NCI-H1436 (cell line): Measurements from ENCODE around the gene SLC22A5.
A peak's percentile ranks its signal among the peaks of the same experiment; 100 is the strongest.
"Not testable (repeated sequence)": the region's sequence is repeated elsewhere in the genome, so short reads cannot be mapped to it uniquely, and the experiment has no call there.

Experiments used
- DNase-seq: peaks from one replicate; lab custom pipeline; 2025; lab: John Stamatoyannopoulos, UW

Gene SLC22A5

DNA sequence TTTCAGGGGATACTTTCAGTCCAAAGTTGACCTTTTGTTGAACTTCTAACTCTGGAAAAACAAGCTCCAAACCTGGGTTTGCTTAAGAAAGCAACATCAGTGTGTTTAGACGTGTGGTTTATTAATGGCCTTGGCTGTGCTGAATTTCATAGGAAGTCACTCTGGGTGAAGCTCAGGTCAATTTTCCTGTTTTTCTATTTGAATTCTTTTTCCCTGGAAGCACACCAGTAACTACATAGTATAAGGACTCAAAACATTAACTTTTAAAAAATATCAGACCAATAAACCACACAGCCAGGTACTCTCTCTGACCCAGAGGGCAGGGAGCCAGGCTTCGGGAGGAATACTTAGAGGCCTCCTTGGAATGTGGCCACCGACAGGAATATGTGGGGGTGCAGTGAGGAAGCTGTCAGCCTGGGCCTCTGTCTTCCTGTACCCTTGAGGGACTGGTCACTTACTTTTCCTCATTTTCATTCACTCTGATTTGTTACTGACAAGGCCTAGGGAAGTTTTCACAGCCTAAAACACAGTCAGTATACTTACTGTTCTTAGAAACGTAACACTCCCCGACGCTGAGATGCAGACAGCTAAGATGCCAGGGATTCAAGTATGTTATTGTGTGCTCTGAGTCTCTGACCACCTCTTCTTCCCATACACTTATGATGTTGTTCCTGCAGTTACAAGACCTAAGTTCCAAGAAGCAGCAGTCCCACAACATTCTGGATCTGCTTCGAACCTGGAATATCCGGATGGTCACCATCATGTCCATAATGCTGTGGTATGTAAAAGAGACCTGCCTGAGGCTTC, 18.9 kb downstream of the SLC22A5 start:
- DNase-seq: no peak

DNA sequence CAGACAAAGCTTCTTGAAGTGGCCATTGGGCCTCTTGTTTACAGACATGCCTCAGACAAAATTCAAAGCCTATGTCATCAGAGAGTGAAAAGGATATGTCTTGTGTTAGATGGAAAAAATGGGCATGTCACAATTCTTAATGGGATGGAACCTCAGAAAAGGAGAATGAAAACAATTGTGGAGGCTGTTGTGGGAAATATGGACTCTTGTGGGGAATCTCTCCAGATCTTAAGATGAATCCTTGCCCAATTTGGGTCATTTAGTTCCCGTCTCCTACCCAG, 19.5 kb downstream of the SLC22A5 start:
- DNase-seq: no peak

DNA sequence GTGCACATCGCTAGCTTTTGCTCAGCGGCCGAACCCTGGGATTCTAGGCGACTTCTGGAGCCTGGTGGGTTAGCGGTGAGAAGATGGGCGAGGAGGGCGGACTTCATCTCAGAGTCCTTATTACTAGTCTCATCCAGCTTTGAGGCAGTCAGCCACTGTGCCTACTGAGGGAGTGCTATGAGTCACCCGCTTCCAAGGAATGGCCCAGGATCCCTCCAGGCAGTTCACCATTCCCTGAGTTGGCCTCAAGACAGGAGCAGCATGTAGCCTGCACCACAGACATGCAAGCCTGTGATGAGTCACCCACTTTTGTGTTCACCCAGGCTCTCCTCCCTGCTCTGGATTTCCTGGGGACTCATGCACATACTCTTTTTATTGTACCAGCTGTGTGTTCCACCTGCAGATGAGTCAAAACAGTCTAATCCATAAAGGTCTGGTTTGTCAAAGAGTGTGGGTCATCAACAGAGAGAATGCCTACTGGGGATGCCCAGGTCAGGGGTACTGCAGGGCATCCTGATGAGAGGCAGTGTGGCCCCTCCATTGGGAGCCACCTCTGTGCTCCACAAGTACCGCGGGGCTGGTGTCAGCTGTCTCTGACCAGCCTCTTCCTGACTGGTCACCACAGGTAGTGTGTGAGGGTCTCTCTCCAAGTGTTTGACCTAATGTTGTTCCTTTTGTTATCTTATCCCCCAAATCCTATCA, 20.2 kb downstream of the SLC22A5 start:
- no peak for DNase-seq

DNA sequence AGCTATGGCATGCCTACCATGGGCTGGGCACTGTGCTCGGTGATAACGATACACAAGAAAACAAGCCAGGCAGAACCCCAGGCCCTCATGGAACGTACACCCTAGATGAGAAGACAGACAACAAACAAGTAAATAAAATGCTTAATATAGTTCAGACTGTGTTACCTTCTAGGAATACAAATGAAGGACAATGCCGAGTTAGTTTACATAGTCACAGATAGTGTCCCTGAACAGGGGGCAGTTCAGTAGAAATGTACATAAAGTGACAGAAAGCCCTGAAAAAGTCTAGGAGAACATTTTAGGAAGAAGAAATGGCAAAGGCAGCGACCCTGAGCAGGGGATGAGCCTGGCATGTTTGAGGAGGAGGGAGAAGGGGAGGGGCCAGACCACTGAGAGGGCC, 21.7 kb downstream of the SLC22A5 start:
- DNase-seq: no peak

DNA sequence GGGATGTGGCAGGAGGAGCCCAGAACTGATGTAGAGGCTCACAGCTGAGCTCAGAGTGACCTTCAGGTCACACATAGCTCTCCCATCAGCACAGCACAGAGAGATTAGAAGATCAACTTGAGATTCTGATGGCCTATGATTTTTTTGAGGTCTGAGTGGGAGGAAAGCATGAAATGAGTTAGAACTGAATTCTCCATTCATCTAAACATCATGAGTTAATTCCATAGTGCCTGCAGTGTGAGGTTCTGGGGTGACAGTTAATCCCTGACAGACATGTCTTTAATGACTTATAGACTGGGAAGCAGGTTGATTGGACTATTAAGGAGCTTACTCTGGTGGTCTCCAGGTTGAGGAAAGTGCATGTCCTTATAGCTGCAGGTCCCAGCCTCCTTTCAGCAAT, 22.4 kb downstream of the SLC22A5 start:
- DNase-seq: no peak

DNA sequence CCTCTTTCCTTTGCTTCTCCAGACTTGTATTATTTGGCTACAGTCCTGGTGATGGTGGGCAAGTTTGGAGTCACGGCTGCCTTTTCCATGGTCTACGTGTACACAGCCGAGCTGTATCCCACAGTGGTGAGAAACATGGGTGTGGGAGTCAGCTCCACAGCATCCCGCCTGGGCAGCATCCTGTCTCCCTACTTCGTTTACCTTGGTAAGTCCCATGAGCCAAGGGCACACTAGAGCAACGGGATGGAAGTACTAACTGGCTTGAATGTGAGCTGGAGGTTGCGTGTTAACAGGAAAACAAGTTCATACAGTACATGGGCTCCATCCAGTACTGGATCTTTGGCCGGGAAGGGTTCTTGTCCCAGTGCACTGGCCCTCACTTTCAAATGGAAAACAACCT, 22.9 kb downstream of the SLC22A5 start:
- DNase-seq: no peak

DNA sequence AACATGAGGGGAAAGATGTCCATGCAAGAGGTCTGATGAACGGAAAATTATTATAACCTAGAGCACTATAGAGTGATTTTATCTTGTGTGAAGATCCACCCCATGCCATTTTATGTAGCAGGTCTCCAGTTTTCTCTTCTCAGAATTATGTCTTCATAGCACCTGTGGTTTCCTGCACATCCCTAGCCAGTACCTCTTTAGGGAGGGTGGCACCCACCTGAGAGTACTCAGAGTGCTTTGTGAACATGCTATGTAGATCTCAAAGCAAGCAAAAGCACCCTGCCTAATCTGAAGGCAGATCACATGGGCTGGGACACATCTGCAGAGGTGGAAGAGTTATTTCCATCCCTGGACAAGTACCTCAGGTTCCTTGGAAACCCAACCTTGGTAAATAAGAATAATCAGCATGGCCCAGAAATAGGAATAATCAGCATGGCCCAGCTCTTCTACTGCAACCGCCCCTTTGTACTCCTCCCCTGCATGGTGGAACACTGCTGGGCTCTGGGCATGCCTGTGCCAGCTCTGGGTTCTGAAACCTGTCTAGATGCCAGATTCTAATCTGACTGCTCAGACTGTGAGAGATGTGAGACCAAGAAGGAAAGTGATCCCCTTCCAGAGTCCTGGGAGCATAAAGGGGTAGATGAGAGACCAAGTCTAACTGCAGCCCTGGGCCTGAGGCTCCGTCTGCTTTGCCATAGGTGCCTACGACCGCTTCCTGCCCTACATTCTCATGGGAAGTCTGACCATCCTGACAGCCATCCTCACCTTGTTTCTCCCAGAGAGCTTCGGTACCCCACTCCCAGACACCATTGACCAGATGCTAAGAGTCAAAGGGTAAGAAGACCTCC, 23.7 kb downstream of the SLC22A5 start:
- DNase-seq: no peak

DNA sequence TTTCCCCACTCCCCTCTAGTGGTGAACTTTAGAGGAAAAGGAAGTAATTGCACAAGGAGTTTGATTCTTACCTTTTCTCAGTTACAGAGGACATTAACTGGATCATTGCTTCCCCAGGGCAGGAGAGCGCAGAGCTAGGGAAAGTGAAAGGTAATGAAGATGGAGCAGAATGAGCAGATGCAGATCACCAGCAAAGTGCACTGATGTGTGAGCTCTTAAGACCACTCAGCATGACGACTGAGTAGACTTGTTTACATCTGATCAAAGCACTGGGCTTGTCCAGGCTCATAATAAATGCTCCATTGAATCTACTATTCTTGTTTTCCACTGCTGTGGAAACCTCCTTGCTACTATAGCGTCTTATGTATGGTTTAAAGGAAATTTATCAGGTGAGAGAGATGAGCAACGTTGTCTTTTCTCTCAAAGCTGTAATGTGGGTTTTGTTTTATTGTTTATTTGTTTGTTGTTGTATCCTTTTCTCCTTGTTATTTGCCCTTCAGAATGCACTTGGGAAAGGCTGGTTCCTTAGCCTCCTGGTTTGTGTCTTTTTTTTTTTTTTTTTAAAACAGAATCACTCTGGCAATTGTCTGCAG, 25.3 kb downstream of the SLC22A5 start:
- peak; percentile 63 for DNase-seq

DNA sequence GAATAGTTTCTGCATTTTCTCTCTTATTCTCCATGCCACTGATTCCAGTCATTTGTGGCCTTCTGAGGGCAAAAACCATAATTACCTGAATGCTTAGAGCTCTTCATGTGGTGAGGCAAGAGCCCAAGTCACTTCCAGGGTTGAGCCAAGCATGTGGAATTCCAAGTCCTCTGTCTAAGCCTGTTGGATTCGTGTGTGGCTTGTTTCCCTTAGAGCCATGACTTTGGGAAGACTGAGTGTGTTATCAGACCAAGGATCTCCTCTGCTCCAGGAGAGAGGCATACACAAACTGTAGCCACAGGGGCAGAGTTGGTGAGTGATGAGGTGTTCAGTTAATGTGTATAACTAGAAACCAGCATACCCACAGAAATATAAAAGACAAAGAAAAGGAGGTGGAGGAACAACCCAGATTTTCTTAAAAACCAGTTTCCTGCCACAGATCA, 27.1 kb downstream of the SLC22A5 start:
- no peak for DNase-seq

DNA sequence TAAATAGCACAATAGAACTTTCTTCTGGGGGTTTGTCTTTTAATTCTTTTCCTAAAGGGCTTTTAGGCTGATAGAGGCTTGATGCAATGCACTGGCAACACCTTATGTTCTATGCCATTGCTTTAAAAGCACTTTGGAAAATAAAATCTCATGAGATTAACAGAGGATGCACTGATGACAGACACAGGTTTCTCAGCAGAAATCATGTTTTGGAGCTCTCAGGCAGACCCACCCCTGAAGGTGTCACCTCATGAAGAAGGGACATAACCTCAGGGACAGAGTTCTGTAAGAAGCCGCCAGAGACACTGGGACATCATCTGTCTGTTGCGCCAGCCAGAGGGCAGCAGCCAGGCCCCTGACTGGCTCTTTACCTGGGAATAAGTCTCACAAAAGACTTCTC, 27.7 kb downstream of the SLC22A5 start:
- no peak for DNase-seq

DNA sequence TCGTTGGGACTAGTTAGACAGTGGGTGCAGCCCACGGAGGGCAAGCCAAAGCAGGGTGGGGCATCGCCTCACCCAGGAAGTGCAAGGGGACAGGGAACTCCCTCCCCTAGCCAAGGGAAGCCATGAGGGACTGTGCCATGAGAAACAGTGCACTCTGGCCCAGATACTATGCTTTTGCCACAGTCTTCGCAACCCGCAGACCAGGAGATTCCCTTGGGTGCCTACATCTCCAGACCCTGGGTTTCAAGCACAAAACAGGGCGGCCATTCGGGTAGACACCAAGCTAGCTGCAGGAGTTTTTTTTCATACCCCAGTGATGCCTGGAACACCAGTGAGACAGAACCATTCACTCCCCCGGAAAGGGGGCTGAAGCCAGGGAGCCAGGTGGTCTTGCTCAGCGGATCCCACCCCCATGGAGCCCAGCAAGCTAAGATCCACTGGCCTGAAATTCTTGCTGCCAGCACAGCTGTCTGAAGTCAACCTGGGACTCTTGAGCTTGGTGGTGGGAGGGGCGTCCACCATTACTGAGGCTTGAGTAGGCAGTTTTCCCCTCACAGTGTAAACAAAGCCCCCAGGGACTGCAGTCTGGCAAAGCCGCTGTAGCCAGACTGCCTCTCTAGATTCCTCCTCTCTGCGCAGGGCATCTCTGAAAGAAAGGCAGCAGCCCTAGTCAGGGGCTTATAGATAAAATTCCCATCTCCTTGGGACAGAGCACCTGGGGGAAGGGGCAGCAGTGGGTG, 28.6 kb downstream of the SLC22A5 start:
- peak; percentile 63 for DNase-seq

DNA sequence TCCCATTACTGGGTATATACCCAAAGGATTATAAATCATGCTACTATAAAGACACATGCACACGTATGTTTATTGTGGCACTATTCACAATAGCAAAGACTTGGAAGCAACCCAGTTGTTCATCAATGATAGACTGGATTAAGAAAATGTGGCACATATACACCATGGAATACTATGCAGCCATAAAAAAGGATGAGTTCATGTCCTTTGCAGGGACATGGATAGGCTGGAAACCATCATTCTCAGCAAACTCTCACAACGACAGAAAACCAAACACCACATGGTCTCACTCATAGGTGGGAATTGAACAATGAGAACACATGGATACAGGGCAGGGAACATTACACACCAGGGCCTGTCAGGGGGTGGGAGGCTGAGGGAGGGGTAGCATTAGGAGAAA, 34.5 kb downstream of the SLC22A5 start:
- not testable (repeated sequence) for DNase-seq

DNA sequence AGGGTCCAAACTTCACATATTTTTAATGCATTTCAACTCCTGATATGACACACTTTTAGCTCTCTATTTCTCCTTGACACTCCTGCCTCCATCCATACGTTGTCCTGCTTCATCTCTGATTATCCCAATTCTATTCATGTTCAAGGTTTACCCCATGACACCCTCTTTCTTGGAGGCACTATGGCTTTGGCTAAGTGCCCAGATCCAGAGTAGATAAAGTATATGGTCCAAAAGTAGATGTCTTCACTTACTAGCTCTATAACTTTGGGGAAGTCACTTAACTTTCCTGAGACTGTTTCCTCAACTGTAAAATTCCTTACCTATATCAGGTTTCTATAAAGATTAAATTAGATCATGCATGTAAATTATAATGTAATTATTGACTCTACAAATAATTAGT, 36.1 kb downstream of the SLC22A5 start:
- no peak for DNase-seq

DNA sequence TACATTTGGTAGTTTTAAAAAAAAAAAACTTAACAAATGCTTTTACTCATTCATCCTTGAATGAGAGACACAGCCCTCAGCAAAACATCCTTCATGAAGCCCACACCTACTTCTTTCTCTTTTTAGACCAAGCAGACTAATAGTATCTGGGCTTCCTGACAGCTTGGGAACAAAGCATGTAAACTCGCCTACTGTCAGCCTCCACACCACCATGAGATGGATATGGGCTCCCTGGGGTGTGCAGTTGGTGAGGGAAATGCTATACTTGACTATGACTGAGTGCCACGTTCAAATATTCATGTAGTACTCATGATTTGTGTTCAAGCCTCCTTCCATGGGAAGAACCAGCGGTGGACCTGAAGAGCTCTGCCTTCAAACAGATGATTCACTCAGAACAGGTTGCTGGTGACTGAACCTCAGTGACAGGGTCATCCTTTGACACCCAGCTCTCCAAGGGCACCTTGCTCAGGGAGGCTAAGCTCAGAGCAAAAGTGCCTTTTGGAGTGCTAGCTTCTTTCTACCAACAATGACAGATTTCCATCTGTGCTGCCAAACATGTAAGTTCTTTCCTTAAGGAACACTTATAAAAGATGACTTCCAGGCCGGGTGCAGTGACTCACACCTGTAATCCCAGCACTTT, 36.8 kb downstream of the SLC22A5 start:
- DNase-seq: no peak

DNA sequence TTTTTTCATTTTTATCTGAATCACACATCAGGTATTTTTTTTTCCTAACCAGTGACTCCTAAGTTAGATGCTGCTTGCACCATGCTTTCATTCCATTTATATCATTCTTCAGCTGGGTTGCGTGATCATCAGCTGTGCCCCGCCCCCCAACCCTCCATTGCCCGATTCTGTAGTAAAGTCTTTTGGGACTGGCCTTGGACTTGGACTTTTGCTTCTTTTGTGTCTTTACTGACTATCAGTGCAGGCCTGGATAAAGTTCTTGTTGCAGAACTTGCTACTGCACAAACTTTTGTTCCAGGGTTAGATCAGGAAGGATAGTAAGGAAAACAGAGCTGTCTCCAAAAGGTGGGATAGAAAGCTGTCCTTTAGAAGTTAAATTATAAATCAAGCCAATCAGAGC, 38.5 kb downstream of the SLC22A5 start:
- DNase-seq: no peak

DNA sequence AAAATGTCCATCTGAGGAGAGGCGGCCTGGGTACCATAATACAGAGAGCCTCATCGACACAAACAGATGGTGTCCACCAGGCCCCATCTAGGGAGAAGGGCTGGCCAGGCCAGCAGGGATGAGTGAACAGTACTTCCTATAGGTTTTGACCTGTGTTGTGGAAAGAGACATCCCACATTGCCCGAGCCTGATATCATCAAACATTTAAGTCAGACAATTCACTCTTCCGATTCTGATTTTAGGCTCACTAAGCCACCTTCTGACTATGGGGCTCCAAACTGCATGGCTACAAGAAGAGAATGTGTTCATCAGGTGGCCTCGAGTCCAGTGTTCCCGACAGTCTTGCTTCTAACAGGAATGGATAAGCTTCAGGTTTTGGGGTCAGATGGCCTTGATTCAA, 38.9 kb downstream of the SLC22A5 start:
- DNase-seq: no peak

DNA sequence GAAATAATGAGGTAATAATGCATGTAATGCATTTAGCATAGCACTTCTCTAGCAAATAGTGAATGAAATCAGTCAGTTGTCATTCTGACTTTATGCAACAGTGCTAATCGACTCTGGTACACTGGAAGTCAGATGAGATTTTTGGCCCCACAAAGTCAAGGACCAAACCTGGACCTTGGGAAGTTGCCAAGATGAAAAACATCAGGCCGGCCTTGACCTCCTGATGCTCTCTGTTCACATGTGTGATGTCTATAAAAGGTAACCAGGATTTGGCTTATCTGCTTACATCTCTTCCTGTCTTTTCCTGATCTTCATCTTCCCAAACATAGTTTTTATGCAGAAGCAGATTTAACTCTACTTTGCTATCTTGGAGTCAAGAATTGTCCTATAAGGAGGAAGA, 39.5 kb downstream of the SLC22A5 start:
- no peak for DNase-seq

DNA sequence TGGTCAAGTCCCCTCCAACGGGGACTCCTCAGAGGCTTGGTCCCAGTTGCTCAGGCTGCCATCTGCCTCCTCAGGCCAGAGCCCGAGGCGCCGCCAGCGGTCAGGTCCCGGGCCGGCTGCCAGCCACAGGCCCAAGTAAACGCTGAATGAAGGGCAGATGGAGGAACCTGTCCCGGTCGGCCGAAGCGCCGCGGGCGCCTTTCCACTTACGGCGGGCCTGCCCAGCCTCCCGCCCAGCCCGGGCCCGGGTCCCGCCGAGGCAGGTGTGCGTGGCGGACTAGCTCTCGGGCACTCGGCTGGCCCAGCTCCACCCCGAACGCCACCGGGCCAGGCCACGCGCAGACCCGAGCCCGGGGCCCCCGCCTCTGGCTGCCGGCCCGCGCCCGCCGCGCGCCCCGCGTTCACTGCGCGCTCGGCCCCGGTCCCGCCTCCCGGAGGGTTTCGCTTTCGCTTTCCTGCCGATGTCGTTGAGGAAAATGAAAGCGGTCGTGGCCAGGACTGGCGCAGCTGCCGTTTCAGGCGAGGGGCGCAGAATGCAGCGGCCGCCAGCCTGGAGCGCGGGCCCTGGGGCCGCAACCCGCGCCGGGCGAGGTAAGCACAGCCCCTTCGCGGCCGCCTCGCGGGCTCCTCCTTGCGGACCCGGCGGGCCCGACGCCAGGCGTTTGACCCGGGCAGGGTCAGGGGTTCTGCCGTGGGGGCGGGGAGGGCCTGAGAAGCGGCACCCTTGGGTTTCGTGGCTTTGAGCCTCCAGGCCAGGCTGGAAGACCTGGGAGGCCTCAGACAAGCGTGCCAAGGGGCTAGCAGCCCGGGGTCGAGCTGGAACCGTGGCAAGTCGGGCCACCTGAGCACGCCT, 41.2 kb downstream of the SLC22A5 start:
- peak; percentile 69 for DNase-seq

DNA sequence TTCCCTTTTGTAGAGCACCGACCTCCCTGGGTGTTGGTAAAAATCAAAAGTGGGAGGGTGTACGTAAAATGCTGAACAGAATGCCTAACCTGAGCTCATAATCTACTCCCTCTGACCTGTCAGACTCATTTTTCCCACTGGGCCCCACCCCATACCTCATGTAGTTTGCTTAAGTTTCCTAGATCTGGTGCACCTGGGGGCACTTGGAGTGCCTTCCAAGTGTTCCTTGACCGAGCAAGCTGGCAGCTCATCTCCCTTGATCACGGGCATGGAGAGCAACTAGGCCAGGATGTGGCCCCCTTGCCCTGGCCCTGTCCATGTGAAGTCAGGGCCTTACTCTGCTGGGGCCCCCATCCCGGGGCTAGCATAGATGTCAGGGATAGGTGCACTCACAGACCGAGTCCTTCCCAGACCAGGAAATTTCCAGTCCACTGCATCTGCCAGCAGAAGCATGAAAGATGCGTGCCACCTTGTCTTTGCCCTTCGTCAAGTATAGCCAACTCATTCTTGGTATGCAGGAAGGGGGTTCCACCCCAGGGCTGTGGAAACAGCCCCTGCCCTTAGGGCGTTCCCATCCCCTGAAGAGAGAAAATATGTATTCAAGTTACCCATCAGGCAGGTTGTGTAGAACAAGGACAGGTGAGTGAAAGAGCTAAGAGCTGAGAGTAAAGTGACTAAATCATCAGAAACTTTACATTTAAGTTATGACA, 41.9 kb downstream of the SLC22A5 start:
- DNase-seq: no peak

DNA sequence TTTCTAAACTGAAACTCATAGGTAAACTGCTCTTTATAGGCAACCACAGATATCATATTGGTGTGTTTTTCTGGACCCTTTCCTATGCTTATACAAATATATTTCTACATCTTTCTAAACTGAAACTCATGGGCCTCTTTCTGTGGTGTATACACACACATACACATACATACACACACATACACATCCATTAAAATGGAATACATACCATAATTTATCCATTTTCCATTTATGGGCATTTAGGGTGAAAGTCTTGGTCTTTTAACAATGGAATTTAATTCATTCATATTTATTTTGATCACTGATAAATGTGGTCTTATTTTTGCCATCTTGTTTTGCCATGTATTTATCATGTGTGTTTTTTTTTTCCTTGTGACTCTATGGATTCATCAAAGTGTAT, 44.1 kb downstream of the SLC22A5 start:
- DNase-seq: no peak
